HL-60 (cell line): ENCODE measurements around the gene ATP13A3.

Experiments used
- DNase-seq, 2 experiments: peaks; one replicate each; pipeline ENCODE4 v3.0.0-alpha.2; 2010 to 2020; ENCODE audit warnings: low read depth in 1 of 2, low spot score in 1 of 2
- H3K27ac ChIP-seq: fragments of 250-450 bp; sonication (Bioruptor Pico); replicated peaks from 2 replicates; pipeline ENCODE4 v1.5.1; 2020; ENCODE audit warnings: mild to moderate bottlenecking, moderate library complexity
- H3K27me3 ChIP-seq: fragments of 250-450 bp; sonication (Bioruptor Pico); 2 replicates; pipeline ENCODE4 v1.5.1; 2021; ENCODE audit warnings: mild to moderate bottlenecking, moderate library complexity; ENCODE audit not compliant: insufficient read depth, poor library complexity, severe bottlenecking
- H3K4me3 ChIP-seq: replicated peaks from 2 replicates; pipeline ENCODE4 v1.5.1; 2011; ENCODE audit warnings: mild to moderate bottlenecking, control low read depth, low read length; ENCODE audit not compliant: insufficient read depth
- GABPA ChIP-seq: IDR thresholded peaks from 2 replicates; pipeline ENCODE4 v1.6.1; 2012; ENCODE audit warnings: low read depth
- POLR2AphosphoS5 ChIP-seq: IDR thresholded peaks from 2 replicates; pipeline ENCODE4 v1.6.1; 2012; ENCODE audit warnings: low read depth
- REST ChIP-seq: IDR thresholded peaks from 2 replicates; pipeline ENCODE4 v1.6.1; 2012; ENCODE audit warnings: low read depth; ENCODE audit not compliant: insufficient replicate concordance
- SPI1 ChIP-seq: IDR thresholded peaks from 2 replicates; pipeline ENCODE4 v1.6.1; 2012; ENCODE audit warnings: low read depth, mild to moderate bottlenecking, borderline replicate concordance
- TF ChIP-seq, protein P1 (sequence below): IDR thresholded peaks from one replicate; pipeline ENCODE4 v1.5.1; 2011; ENCODE audit warnings: low read length, control low read depth, inconsistent platforms; ENCODE audit not compliant: insufficient read depth

Gene ATP13A3

GRCh38 chr3:194380326-194380725 lies 106.5 kb downstream of the ATP13A3 start:
- no peak overlapping the region for H3K27ac ChIP-seq
- peaks cover 15% of the 10 kb centered on the region for H3K27me3 ChIP-seq
- DNase-seq, result no peak
- no peak overlapping the region for H3K4me3 ChIP-seq
- no peak for TF ChIP-seq REST
- no peak for TF ChIP-seq GABPA

DNA sequence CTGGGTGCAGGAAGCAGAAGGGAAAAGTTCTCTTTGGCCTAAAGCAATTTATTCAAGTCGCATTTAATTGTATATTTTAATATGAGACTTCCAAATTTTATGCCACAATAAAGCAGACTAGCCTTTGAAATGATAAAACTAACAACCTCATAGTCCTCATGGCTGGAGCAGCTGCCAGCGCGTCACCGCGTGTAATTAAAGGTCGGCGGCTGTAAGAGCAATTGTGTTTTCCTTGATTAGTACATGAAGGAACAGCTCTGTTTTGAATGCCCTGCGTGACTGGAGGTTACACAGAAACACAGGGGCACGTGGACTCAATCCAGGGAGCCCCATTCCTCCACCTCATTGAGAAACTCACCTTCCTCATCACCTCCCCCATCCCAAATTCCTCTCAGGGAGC lies 107.2 kb downstream of the ATP13A3 start:
- no peak for DNase-seq
- Histone ChIP-seq H3K27me3 (peaks cover 15% of the 10 kb centered on the region), H3K27ac (no peak overlapping the region), H3K4me3 (no peak overlapping the region)
- TF ChIP-seq GABPA (no peak), SPI1 (no peak), REST (no peak), POLR2AphosphoS5 (no peak)
- TF ChIP-seq, protein P1, sequence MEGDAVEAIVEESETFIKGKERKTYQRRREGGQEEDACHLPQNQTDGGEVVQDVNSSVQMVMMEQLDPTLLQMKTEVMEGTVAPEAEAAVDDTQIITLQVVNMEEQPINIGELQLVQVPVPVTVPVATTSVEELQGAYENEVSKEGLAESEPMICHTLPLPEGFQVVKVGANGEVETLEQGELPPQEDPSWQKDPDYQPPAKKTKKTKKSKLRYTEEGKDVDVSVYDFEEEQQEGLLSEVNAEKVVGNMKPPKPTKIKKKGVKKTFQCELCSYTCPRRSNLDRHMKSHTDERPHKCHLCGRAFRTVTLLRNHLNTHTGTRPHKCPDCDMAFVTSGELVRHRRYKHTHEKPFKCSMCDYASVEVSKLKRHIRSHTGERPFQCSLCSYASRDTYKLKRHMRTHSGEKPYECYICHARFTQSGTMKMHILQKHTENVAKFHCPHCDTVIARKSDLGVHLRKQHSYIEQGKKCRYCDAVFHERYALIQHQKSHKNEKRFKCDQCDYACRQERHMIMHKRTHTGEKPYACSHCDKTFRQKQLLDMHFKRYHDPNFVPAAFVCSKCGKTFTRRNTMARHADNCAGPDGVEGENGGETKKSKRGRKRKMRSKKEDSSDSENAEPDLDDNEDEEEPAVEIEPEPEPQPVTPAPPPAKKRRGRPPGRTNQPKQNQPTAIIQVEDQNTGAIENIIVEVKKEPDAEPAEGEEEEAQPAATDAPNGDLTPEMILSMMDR, result no peak

- H3K4me3 ChIP-seq, result no peak overlapping the region
- peaks cover 15% of the 10 kb centered on the region for H3K27me3 ChIP-seq
- DNase-seq, result no peak
- no peak for TF ChIP-seq SPI1
- TF ChIP-seq, protein P1, result no peak
- TF ChIP-seq REST, result no peak
- no peak for TF ChIP-seq GABPA
- no peak overlapping the region for H3K27ac ChIP-seq
Observed at GRCh38 chr3:194379231-194379630, 107.6 kb downstream of the ATP13A3 start.

DNA sequence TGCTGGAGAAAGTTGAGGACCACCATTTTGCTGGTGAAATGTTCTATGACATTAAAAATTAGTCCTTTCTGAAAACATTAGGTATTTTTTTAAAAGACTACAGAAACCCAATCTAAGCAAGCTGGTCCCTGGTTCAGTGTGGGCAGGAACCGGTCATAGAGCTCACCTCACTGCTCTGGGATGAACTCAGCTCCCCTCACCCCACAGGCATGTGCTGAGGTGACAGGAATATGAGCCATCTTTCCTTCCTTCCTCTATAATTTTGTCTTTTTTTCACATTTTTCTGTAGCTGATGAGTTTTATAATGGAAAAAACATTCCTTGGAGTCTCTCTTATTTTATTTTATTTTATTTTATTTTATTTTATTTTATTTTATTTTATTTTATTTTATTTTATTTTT lies 109.1 kb downstream of the ATP13A3 start:
- TF ChIP-seq GABPA (no peak), POLR2AphosphoS5 (no peak), SPI1 (no peak), REST (no peak)
- TF ChIP-seq, protein P1, result no peak

More for the DNA sequence above, 109.1 kb downstream of the ATP13A3 start:
- H3K27ac ChIP-seq, result no peak overlapping the region
- peaks cover 17% of the 10 kb centered on the region for H3K27me3 ChIP-seq
- DNase-seq, result no peak
- H3K4me3 ChIP-seq, result no peak overlapping the region
